ENCODE results near the gene PCDHGB3. TPM values are rescaled to one million over a fixed set of nuclear protein-coding genes. Genes with fewer than 3 reads are reported as not detected.

PCDHGB3 gene
- total and polyA plus RNA-seq, 10 of the 15 experiments (the other 5 are each of a cell fraction or from before 2014, with no cell fraction given) = 0.12 to 0.50 (median 0.20) TPM; not detected in 4

DNA sequence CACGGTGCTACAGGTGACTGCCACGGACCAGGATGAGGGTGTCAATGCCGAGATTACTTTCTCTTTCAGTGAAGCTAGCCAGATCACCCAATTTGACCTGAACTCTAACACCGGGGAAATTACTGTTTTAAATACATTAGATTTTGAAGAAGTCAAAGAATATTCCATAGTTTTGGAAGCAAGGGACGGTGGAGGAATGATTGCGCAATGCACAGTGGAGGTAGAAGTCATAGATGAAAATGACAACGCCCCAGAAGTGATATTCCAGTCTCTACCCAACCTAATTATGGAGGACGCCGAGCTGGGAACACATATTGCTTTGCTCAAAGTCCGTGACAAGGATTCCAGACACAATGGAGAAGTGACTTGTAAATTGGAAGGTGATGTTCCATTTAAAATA, 18.6 kb downstream of the PCDHGB3 start:
- no peak overlapping the region for H3K4me3 ChIP-seq
- H3K4me2 ChIP-seq (ENCODE audit: control insufficient read depth, insufficient read depth) = no peak overlapping the region
- H3K4me1 ChIP-seq (ENCODE audit: control insufficient read depth, insufficient read depth, low read length) = no peaks in the 10 kb centered on the region
- H4K20me1 ChIP-seq (ENCODE audit: control insufficient read depth, insufficient read depth) = no peaks in the 10 kb centered on the region
- no peaks in the 10 kb centered on the region for H3K36me3 ChIP-seq (ENCODE audit: control insufficient read depth in 2 of 2, insufficient read depth in 2 of 2, low read length in 1 of 2)
- no peak for FAIRE-seq
- no peaks in the 10 kb centered on the region for H3K79me2 ChIP-seq (ENCODE audit: control insufficient read depth, insufficient read depth, low read length)
- WGBS (ENCODE audit: insufficient coverage, insufficient replicate concordance, low lambda C conversion rate, missing lambda C conversion rate) = 73% methylated on average over 10 of the region's 10 CpGs
- H3K9ac ChIP-seq (ENCODE audit: control insufficient read depth, insufficient read depth, low read length) = no peak overlapping the region
- ChIA-PET CTCF (no interaction called here), SMC1A (ENCODE audit: uncharacterized antibody, unreplicated experiment) (no interaction called here), RAD21 (ENCODE audit: unreplicated experiment) (no interaction called here), POLR2A (no interaction called here)
- H2AFZ ChIP-seq (ENCODE audit: control insufficient read depth, low read depth, low read length) = no peak overlapping the region
- intact Hi-C loops (cut with micrococcal nuclease; ENCODE audit: unreplicated experiment) = no loop called here
- H3K27ac ChIP-seq (ENCODE audit: control insufficient read depth, insufficient read depth) = no peak overlapping the region
- in situ Hi-C loops (cut with MboI) = no loop called here
- no peak for DNase-seq (ENCODE audit: low read depth, low spot score)
- TF ChIP-seq ZNF217 (IDR thresholded peaks at IDR 0.05) (no peak), EGR1 (IDR thresholded peaks at IDR 0.05; ENCODE audit: borderline replicate concordance in 1 of 2, low read depth in 2 of 2, low read length in 2 of 2) (no peak), SUPT20H (IDR thresholded peaks at IDR 0.05; ENCODE audit: borderline replicate concordance, control insufficient read depth, low read depth, low read length) (no peak), IKZF2 (IDR thresholded peaks at IDR 0.05) (no peak), MTA3 (IDR thresholded peaks at IDR 0.05; ENCODE audit: borderline replicate concordance, low read length) (no peak), ZNF207 (IDR thresholded peaks at IDR 0.05; ENCODE audit: borderline replicate concordance) (no peak), SMAD1 (IDR thresholded peaks at IDR 0.05; ENCODE audit: low read depth, partially characterized antibody) (no peak), MTA2 (IDR thresholded peaks at IDR 0.05; ENCODE audit: low read depth) (no peak), KDM1A (IDR thresholded peaks at IDR 0.05; ENCODE audit: borderline replicate concordance) (no peak), ZNF592 (IDR thresholded peaks at IDR 0.05) (no peak), SRF (IDR thresholded peaks at IDR 0.05; ENCODE audit: low read depth in 2 of 2, low read length in 2 of 2) (no peak), SP1 (IDR thresholded peaks at IDR 0.05; ENCODE audit: low read depth, low read length) (no peak), CBX5 (IDR thresholded peaks at IDR 0.05; ENCODE audit: low read depth) (no peak), POLR2AphosphoS2 (IDR thresholded peaks at IDR 0.05; ENCODE audit: low read depth, low read length) (no peak), HDGF (IDR thresholded peaks at IDR 0.05) (no peak), BCL3 (IDR thresholded peaks at IDR 0.05; ENCODE audit: borderline replicate concordance, insufficient read depth, low read depth, low read length, poor library complexity, severe bottlenecking) (no peak)
- TF ChIP-seq, protein P1, sequence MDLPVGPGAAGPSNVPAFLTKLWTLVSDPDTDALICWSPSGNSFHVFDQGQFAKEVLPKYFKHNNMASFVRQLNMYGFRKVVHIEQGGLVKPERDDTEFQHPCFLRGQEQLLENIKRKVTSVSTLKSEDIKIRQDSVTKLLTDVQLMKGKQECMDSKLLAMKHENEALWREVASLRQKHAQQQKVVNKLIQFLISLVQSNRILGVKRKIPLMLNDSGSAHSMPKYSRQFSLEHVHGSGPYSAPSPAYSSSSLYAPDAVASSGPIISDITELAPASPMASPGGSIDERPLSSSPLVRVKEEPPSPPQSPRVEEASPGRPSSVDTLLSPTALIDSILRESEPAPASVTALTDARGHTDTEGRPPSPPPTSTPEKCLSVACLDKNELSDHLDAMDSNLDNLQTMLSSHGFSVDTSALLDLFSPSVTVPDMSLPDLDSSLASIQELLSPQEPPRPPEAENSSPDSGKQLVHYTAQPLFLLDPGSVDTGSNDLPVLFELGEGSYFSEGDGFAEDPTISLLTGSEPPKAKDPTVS (IDR thresholded peaks at IDR 0.05; ENCODE audit: low read depth, low read length) = no peak
- BruUV-seq (replicated peaks) = no TSS peak
- no peak for ATAC-seq
- peaks cover 5% of the 10 kb centered on the region; the same call in 2 of the 3 replicates for H3K9me3 ChIP-seq (replicated peaks; ENCODE audit: control insufficient read depth, insufficient read depth, low read length)
- H3K27me3 ChIP-seq (replicated peaks in 1 of 2; ENCODE audit: control insufficient read depth in 2 of 2, insufficient read depth in 2 of 2, low read length in 1 of 2) = no peaks in the 10 kb centered on the region
